GM12873 (cell line): ENCODE results near the gene RASGEF1B.

Source experiments
- CTCF ChIP-seq: IDR thresholded peaks from 2 replicates; pipeline ENCODE4 v1.5.1; 2012; ENCODE audit warnings: low read depth, mild to moderate bottlenecking, moderate library complexity, low read length, control low read depth; ENCODE audit not compliant: insufficient read depth; ENCODE audit errors: missing control alignments

Gene RASGEF1B

DNA sequence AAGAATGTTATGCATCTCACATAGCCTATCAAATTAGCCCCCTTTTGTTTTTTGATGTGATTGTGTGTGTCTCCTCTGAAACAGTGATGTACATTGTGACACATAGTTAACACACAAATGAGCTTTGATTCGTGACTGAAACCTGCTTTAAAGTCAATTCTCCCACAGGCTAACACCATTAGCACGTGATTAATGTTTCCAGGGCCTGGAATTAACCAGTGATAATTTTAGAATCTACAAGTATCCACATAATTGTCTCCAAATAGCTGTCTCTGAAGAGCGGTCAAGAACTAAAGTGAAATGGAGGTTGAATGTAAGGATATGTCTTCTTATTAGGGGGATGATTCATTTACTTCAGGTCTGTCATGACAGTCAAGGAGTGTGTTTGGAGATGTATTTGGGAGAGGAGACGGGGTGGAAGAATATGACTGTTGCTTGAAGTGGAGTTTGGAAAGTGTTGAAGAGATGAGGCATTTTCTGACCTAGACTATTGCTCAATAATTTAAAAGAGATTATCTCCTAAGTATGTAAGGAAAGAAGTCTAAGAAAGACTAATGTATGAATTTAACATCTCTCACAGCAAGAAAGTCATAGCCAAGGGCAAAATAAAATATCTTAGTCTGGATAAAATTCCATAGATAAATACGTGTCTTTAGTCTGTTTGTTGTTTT lies 13.7 kb upstream of the RASGEF1B start:
- TF ChIP-seq CTCF: no peak

GRCh38 chr4:81482326-81482725 lies 10.6 kb upstream of the RASGEF1B start:
- no peak for TF ChIP-seq CTCF

- TF ChIP-seq CTCF: no peak
Measured at GRCh38 chr4:81481151-81481550, 9.4 kb upstream of the RASGEF1B start.

DNA sequence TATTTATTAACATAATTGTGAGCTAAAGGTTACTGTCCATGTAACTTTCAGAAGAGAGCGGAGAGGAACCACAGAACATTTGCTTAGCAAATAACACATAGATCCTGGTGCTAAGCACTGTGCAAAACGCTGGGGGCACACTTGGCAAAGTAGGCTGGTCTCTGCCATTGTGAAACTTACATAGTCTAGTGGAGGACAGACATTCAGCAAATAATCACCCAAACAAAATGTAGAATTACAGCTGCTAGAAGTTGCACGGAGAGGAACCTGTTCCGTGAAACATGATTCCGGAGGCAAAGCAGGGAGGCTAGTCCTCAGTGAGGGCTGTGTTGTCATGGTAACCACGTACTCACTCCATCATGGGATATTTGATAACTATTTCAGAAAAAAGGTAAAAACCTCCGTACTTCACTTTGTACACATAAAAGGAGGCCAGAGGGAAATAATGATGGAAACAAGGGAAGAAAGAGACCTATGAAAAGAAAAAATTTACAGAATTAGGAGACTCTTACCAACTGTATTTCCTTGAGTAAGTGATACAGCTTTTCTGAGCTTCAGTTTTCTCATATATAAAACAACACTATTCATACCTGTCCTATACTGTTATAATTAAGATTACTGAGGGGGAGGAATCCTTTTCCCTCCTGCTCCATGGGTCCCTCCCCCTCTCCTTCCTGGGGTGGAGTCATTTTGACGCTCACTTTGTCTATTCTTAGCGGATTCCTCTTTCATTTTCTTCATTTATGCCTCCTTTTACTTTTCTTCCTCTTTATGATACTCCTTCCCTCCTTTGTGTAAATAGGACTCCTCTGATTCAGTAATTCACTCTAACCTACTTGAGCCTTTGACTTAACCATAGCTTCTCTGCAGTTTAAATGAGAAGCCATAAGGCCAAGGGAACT lies 825 bp upstream of the RASGEF1B start:
- peak; percentile 46 for TF ChIP-seq CTCF

DNA sequence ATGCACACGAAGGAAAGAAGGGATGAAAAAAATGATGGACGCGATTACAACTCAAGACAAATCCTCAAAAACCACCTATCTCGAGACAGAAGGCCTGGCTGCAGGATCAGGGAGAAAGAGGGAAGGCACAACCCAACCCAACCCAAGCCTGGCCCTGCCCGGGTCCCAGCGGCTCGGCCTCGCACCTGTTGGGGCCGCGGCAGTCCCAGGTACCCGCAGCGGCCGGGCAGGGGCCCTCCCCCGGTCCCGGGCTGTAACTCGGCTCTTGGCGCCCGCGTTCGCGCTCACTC lies 464 bp downstream of the RASGEF1B start:
- no peak for TF ChIP-seq CTCF

GRCh38 chr4:81470456-81471297 lies 1.0 kb downstream of the RASGEF1B start:
- TF ChIP-seq CTCF: no peak

DNA sequence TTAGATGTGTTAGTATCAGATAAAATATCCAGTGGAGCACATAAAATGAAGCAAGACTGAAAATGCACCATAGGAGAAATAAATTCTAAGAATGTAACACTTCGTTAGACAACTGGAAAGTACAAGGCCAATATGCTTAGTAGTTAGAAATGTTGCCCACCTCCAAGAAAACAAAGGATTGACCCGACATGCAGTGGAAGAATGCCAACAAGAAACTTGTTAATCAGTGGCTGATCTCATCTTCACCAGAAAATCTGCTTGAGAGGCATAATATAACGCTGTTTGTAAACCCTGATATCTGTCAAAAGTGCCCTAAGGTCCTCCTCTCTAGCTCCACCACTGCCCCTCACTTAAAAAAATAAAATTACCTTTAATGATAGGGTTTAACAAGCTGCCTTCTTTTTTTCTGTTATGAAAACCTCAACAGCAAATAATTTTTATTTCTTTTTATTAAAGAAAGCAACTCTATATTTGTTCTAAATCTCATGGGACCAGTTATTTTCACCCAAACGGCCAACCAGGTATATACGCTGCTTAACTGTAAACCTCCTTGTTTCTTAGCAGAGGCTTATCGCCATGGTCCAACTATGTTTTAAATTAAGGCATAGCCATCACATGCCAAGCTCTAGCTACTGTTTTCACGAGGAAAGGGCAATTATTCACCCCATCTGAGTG lies 1.8 kb downstream of the RASGEF1B start:
- no peak for TF ChIP-seq CTCF
